A549 (cell line): ENCODE measurements around the gene BSCL2. TPM values are rescaled to one million over a fixed set of nuclear protein-coding genes. Genes with fewer than 3 reads are reported as not detected.
A peak's percentile ranks its signal among the peaks of the same experiment; 100 is the strongest.

Experiments
- ATAC-seq, 2 experiments: fragments of 200-7000 bp in 1 of 2; fragments of >200 bp in 1 of 2; cut with Nextera tagmentation in 1 of 2; cut with Tn5 transposase in 1 of 2; 3 replicates each; pipeline versions ENCODE4 v1.8.0 to v1.9.1; 2018 to 2020; ENCODE audit warnings: mild to moderate bottlenecking in 1 of 2, moderate library complexity in 1 of 2
- CTCF ChIA-PET: fragments of 300-600 bp; sonication (Branson Sonifier 250); formaldehyde crosslinking; extraction: SDS; loops from one replicate; lab custom pipeline; 2021; ENCODE audit warnings: antibody characterized with exemption, inconsistent platforms; lab: Yijun Ruan, JAX
- POLR2A ChIA-PET: fragments of 350-600 bp; formaldehyde crosslinking; extraction: SDS; loops from one replicate; lab custom pipeline; 2021; ENCODE audit warnings: antibody characterized with exemption, inconsistent platforms; lab: Yijun Ruan, JAX
- DNase-seq, 2 experiments: peaks; one replicate each; pipeline versions ENCODE4 v3.0.0 to v3.0.0-alpha.2; 2011 to 2016; ENCODE audit warnings: low read depth in 1 of 2, low spot score in 1 of 2
- FAIRE-seq: peaks from 2 replicates; lab custom pipeline; 2011; peaks lifted over from hg19 to GRCh38; lab: Jason Lieb, UNC
- H3K27ac ChIP-seq, 2 experiments: fragments of >200 bp; sonication (Bioruptor Twin); formaldehyde crosslinking; 3 replicates each; pipeline ENCODE4 v1.5.1; 2016 to 2017
- H3K4me1 ChIP-seq: fragments of >200 bp; sonication (Bioruptor Twin); formaldehyde crosslinking; 3 replicates; pipeline ENCODE4 v1.6.1; 2016
- H3K4me2 ChIP-seq: fragments of >200 bp; sonication (Bioruptor Twin); formaldehyde crosslinking; 3 replicates; pipeline ENCODE4 v1.6.1; 2016
- H3K4me3 ChIP-seq: fragments of >200 bp; sonication (Bioruptor Twin); formaldehyde crosslinking; 3 replicates; pipeline ENCODE4 v1.5.1; 2016
- H3K9me3 ChIP-seq: fragments of >200 bp; sonication (Bioruptor Twin); formaldehyde crosslinking; 3 replicates; pipeline ENCODE4 v1.6.1; 2016
- CBX8 ChIP-seq: fragments of 200-600 bp; sonication (generic); IDR thresholded peaks from 2 replicates; pipeline ENCODE4 v1.6.1; 2016
- CEBPB ChIP-seq, 2 experiments: fragments of >200 bp in 1 of 2; sonication (Bioruptor Twin) in 1 of 2; formaldehyde crosslinking in 1 of 2; IDR thresholded peaks; 2 replicates each; pipeline ENCODE4 v1.6.1; 2012 to 2016
- CHD2 ChIP-seq: fragments of 150-350 bp; IDR thresholded peaks from 2 replicates; pipeline ENCODE4 v1.6.1; 2014; ENCODE audit warnings: low read length; ENCODE audit not compliant: partially characterized antibody
- CHD4 ChIP-seq: fragments of 200-600 bp; sonication (generic); IDR thresholded peaks from 2 replicates; pipeline ENCODE4 v1.6.1; 2016; ENCODE audit warnings: antibody characterized with exemption, mild to moderate bottlenecking, borderline replicate concordance
- HEYL ChIP-seq: fragments of 250-450 bp; sonication (Bioruptor Pico); IDR thresholded peaks from 2 replicates; pipeline ENCODE4 v1.8.0; 2021; ENCODE audit warnings: mild to moderate bottlenecking, moderate library complexity
- HOXB5 ChIP-seq: fragments of 250-450 bp; sonication (Bioruptor Pico); IDR thresholded peaks from 2 replicates; pipeline ENCODE4 v1.5.0; 2020; ENCODE audit warnings: mild to moderate bottlenecking, moderate library complexity
- JUN ChIP-seq, 2 experiments: fragments of >200 bp; sonication (Bioruptor Twin); formaldehyde crosslinking; IDR thresholded peaks; 2 replicates in 1 of 2; 3 replicates in 1 of 2; pipeline ENCODE4 v1.6.1; 2016 to 2017
- JUNB ChIP-seq: fragments of >200 bp; sonication (Bioruptor Twin); formaldehyde crosslinking; IDR thresholded peaks from 2 replicates; pipeline ENCODE4 v1.6.1; 2016
- KDM1A ChIP-seq: fragments of 200-600 bp; sonication (generic); IDR thresholded peaks from 2 replicates; pipeline ENCODE4 v1.6.1; 2016; ENCODE audit warnings: low read depth, mild to moderate bottlenecking
- KDM5A ChIP-seq: fragments of 200-600 bp; sonication (generic); IDR thresholded peaks from 2 replicates; pipeline ENCODE4 v1.6.1; 2016; ENCODE audit warnings: antibody characterized with exemption, mild to moderate bottlenecking
- MAFK ChIP-seq: fragments of 450-650 bp; IDR thresholded peaks from 2 replicates; pipeline ENCODE4 v1.6.1; 2014; ENCODE audit not compliant: partially characterized antibody
- NPAS2 ChIP-seq: fragments of 250-450 bp; sonication (Bioruptor Pico); IDR thresholded peaks from 2 replicates; pipeline ENCODE4 v1.8.0; 2022; ENCODE audit warnings: mild to moderate bottlenecking, moderate library complexity, borderline replicate concordance
- NR3C1 ChIP-seq: fragments of >200 bp; sonication (Bioruptor Twin); formaldehyde crosslinking; IDR thresholded peaks from 3 replicates; pipeline ENCODE4 v1.6.1; 2017
- PHF8 ChIP-seq: fragments of 200-600 bp; sonication (generic); IDR thresholded peaks from 2 replicates; pipeline ENCODE4 v1.6.1; 2016; ENCODE audit warnings: low read depth, mild to moderate bottlenecking, antibody characterized with exemption, moderate library complexity, borderline replicate concordance
- POLR2AphosphoS2 ChIP-seq: conservative IDR thresholded peaks from 2 replicates; pipeline ENCODE4 v1.6.1; 2012; ENCODE audit warnings: low read length, improper control_type of control experiment, inconsistent platforms
- RCOR1 ChIP-seq: fragments of 150-350 bp; IDR thresholded peaks from 2 replicates; pipeline ENCODE4 v1.6.1; 2014; ENCODE audit warnings: antibody characterized with exemption, low read length, low read depth
- SREBF2 ChIP-seq: fragments of 450-650 bp; IDR thresholded peaks from 2 replicates; pipeline ENCODE4 v1.6.1; 2014; ENCODE audit warnings: mild to moderate bottlenecking, moderate library complexity
- TP53 ChIP-seq: fragments of 250-450 bp; sonication (Bioruptor Pico); IDR thresholded peaks from 2 replicates; pipeline ENCODE4 v1.5.0; 2021; ENCODE audit warnings: mild to moderate bottlenecking, moderate library complexity
- ZC3H11A ChIP-seq: fragments of 450-650 bp; IDR thresholded peaks from 2 replicates; pipeline ENCODE4 v1.6.1; 2014; ENCODE audit warnings: antibody characterized with exemption, mild to moderate bottlenecking
- ZFP36 ChIP-seq: fragments of 450-650 bp; IDR thresholded peaks from 2 replicates; pipeline ENCODE4 v1.6.1; 2014; ENCODE audit warnings: borderline replicate concordance; ENCODE audit not compliant: partially characterized antibody
- ZSCAN20 ChIP-seq: fragments of 250-450 bp; sonication (Bioruptor Pico); IDR thresholded peaks from 2 replicates; pipeline ENCODE4 v1.8.0; 2022; ENCODE audit warnings: mild to moderate bottlenecking, moderate library complexity
- whole genome bisulfite sequencing: methylation state at CpG from one replicate; pipeline ENCODE4 v1.1.6; 2017; ENCODE audit errors: missing lambda C conversion rate; 5-methylcytosine and 5-hydroxymethylcytosine counted together
- polyA plus RNA-seq, 4 experiments: library from polyadenylated mRNA; depleted of rRNA in 3 of 4; stranded (reverse); fragments of >200 nt; fragmentation: RNase III in 1 of 4; extraction: RNeasy Plus Mini Kit Qiagen cat#74134 plus additional on column Dnase treatment in 1 of 4; gene quantifications; 2 replicates in 3 of 4; 3 replicates in 1 of 4; pipeline ENCODE4 v1.2.3, GENCODE V29; 2011 to 2017
- TF ChIP-seq, protein P1 (sequence below): fragments of >200 bp; sonication (Bioruptor Twin); formaldehyde crosslinking; IDR thresholded peaks from 2 replicates; pipeline ENCODE4 v1.6.1; 2016
- TF ChIP-seq, protein P2 (sequence below): IDR thresholded peaks from 2 replicates; pipeline ENCODE4 v1.6.1; 2012; ENCODE audit warnings: low read depth, borderline replicate concordance
- TF ChIP-seq, protein P3 (sequence below): IDR thresholded peaks from 2 replicates; pipeline ENCODE4 v1.6.1; 2012

The BSCL2 gene
- polyA plus RNA-seq, 2 of the 4 experiments (the other 2 are of a cell fraction): 63.0 to 63.9 TPM

DNA sequence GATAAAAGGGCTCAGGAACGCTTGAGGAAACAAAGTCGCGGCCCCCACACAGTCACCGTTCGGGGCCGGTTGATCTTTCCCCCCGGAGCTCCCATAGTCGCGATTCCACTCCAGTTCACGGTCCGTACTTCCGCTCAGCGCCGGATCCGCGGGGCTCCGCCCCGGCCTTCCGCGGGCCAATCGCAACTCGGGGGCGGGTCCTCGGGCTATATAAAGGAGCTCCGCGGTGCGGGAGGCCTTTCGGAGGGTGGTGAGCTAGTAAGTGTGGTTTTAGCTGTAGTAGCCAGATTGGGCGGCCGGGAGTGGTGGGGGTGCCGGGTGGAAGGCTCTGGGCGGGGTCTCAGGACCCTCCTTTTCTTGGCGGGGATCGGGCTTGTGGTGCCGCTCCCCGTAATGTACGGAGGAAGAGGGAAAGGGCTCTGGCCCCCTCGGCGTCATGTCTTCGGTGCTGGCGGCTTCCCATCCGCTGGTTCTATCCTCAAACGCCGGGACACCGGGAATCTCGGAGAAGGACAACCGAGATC is 42.1 kb downstream of the BSCL2 start, which contains the start of the genes C11orf98 and CSKMT (continued):
- no peak for TF ChIP-seq MAFK
- no peak for TF ChIP-seq JUNB
- no peak for TF ChIP-seq HEYL (CRISPR knock-in tag)
- no peak for TF ChIP-seq SREBF2
- no peak for TF ChIP-seq ZFP36
- TF ChIP-seq POLR2AphosphoS2: peak; percentile 78; the same call in 1 of the 2 replicates
- no peak for TF ChIP-seq KDM5A

DNA sequence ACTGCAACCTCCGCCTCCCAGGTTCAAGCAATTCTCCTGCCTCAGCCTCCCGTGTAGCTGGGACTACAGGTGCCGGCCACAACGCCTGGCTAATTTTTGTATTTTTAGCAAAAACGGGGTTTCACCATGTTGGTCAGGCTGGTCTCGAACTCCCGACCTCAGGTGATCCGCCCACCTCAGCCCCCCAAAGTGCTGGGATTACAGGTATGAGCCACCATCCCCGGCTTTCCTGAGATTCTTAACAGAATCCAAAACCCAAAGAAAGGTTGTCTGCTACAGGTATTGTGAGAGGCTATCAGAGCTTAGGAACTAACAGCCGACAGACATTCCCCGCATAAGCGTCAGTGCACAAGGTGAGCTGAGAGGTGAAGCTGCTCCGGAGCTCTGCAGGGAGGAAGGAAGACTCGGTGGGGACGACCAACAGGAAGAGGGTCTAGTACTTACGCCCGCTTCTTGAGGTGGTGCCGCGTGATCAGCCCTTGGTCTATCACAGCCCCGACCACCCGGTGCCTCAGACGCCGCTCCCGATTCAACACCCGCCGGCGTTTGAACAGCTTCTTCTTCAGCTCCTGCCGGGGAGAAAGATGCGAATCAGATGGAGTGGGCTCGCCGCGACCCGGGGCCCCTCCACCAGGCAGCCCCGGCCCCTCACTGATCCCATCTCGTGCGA is 42.7 kb downstream of the BSCL2 start:
- POLR2A ChIA-PET: interaction anchor here (0.6 to 5.5 kb wide), 40 partner anchors 8 to 849 kb away, joined by 3 to 91 read pairs (median 6); partner anchors contain the start of genes B3GAT3, EEF1G, EML3 and GANAB
- peak overlapping the region; percentile 93 to 96 for H3K27ac ChIP-seq

DNA sequence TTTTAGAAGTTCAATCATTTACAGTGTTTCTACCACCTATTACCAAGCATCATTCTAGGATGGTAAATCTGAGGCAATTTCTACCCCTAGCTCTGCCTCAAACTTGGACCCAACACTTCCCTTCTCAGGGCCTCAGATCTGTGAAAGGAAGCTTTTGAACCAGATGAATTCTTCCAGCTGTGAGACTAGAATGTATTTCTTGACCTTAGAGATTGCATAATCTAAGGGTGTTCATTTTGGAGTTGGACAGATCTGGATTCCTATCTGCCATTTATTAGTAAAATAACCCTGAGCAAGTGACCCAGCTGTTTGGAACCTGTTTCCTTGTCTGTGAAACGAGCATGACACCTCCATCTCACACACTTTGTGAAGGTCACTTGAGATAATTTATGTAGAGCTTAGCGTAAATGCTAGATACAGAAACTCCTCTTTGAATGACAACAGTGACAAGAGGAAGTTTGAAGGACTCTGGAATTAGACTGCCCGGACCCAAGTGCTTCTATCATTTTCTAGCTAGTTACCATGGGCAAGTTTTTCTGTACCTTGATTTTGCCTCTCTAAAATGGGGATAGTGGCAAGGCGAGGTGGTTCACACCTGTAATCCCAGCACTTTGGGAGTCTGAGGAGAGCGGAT is 50.3 kb downstream of the BSCL2 start:
- no peak overlapping the region for H3K4me3 ChIP-seq
- H3K27ac ChIP-seq: no peak overlapping the region
- peaks cover 4% of the 10 kb centered on the region; the same call in 2 of the 3 replicates for H3K4me1 ChIP-seq
- ATAC-seq: no peak
- CTCF ChIA-PET: interaction anchor here (0.9 to 3.6 kb wide), 5 partner anchors 9 to 44 kb away, joined by 3 to 14 read pairs (median 3); partner anchors contain the start of genes EML3 and ROM1
- POLR2A ChIA-PET: interaction anchor here (1.7 to 3.6 kb wide), 2 partner anchors 8 to 65 kb away, joined by 5 to 35 read pairs; partner anchors contain the start of genes C11orf98, CSKMT and TUT1
- 61% methylated on average over 5 of the region's 5 CpGs for WGBS
- TF ChIP-seq ZSCAN20 (CRISPR knock-in tag) (no peak), HEYL (CRISPR knock-in tag) (no peak), SREBF2 (no peak)
- TF ChIP-seq, protein P1, sequence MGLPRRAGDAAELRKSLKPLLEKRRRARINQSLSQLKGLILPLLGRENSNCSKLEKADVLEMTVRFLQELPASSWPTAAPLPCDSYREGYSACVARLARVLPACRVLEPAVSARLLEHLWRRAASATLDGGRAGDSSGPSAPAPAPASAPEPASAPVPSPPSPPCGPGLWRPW: no peak
- no peak overlapping the region for H3K4me2 ChIP-seq
- no peaks in the 10 kb centered on the region for H3K9me3 ChIP-seq
- DNase-seq: no peak
- no peak for FAIRE-seq

More for the DNA sequence above, 42.7 kb downstream of the BSCL2 start:
- TF ChIP-seq RCOR1 (no peak), CHD4 (peak; percentile 54; the same call in 1 of the 2 replicates), TP53 (CRISPR knock-in tag) (no peak)
- TF ChIP-seq, protein P2, sequence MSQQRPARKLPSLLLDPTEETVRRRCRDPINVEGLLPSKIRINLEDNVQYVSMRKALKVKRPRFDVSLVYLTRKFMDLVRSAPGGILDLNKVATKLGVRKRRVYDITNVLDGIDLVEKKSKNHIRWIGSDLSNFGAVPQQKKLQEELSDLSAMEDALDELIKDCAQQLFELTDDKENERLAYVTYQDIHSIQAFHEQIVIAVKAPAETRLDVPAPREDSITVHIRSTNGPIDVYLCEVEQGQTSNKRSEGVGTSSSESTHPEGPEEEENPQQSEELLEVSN: 0 out of 2 replicates have a peak, but pooled peaks have one; percentile 22
- no peaks in the 10 kb centered on the region for H3K9me3 ChIP-seq
- ATAC-seq (peak; percentile 70), DNase-seq (peak in 1 of 2 experiments; percentile 72), FAIRE-seq (no peak)
- H3K4me1 ChIP-seq: peaks cover 24% of the 10 kb centered on the region
- WGBS: 4% methylated on average over 15 of the region's 36 CpGs
- peak overlapping the region; percentile 64 for H3K4me2 ChIP-seq
- peak overlapping the region; percentile 79 for H3K4me3 ChIP-seq
- CTCF ChIA-PET: interaction anchor here (0.9 to 1.6 kb wide), 12 partner anchors 8 to 271 kb away, joined by 3 to 6 read pairs (median 4); partner anchors contain the start of genes B3GAT3, LBHD1 and ROM1

DNA sequence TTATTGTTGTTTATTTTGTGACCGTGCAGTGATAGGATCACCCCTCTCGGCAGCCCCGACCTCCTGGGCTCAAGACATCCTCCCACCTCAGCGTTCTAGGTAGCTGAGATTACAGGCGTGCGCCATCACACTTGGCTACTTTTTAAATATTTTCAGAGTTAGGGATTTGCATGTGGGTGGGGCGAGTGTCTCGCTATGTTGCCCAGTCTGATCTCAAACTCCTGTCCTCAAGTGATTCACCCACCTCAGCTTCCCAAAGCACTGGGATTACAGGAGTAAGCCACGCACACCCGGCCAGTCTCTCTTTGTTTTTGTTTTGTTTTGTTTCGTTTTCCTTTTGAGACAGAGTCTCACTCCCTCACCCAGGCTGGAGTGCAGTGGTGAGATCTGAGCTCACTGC is 52.9 kb downstream of the BSCL2 start:
- Histone ChIP-seq H3K4me1 (peaks cover 10% of the 10 kb centered on the region; the same call in 2 of the 3 replicates), H3K4me2 (no peak overlapping the region), H3K27ac (no peak overlapping the region; a peak in 1 of 6 replicates), H3K9me3 (no peaks in the 10 kb centered on the region), H3K4me3 (no peak overlapping the region)
- FAIRE-seq (no peak), DNase-seq (no peak), ATAC-seq (no peak)
- ChIA-PET POLR2A (interaction anchor here (0.7 to 3.6 kb wide), 2 partner anchors 11 to 187 kb away, joined by 4 to 35 read pairs; partner anchors contain the start of genes C11orf98 and CSKMT), CTCF (interaction anchor here (0.6 to 3.6 kb wide), 4 partner anchors 13 to 228 kb away, joined by 3 to 14 read pairs (median 6); partner anchors contain the start of genes EML3 and ROM1)
- 91% methylated on average over 11 of the region's 11 CpGs for WGBS
- no peak for TF ChIP-seq CHD2
- no peak for TF ChIP-seq KDM1A
- TF ChIP-seq HEYL (CRISPR knock-in tag): no peak
- TF ChIP-seq NPAS2: no peak
- TF ChIP-seq CEBPB (IDR thresholded peaks at IDR 0.05): no peak
- no peak for TF ChIP-seq PHF8
- TF ChIP-seq, protein P3, sequence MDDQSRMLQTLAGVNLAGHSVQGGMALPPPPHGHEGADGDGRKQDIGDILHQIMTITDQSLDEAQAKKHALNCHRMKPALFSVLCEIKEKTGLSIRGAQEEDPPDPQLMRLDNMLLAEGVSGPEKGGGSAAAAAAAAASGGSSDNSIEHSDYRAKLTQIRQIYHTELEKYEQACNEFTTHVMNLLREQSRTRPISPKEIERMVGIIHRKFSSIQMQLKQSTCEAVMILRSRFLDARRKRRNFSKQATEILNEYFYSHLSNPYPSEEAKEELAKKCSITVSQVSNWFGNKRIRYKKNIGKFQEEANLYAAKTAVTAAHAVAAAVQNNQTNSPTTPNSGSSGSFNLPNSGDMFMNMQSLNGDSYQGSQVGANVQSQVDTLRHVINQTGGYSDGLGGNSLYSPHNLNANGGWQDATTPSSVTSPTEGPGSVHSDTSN: no peak
- no peak for TF ChIP-seq HOXB5 (CRISPR knock-in tag)
- TF ChIP-seq, protein P2: no peak
- no peak for TF ChIP-seq JUN (IDR thresholded peaks at IDR 0.05)
- TF ChIP-seq ZC3H11A: no peak
- no peak for TF ChIP-seq TP53 (CRISPR knock-in tag)
- TF ChIP-seq SREBF2: no peak
- no peak for TF ChIP-seq CBX8
- TF ChIP-seq CHD4: no peak
- no peak for TF ChIP-seq NR3C1
- no peak for TF ChIP-seq RCOR1
